ENCODE results near the gene EFCC1.
A peak's percentile ranks its signal among the peaks of the same experiment; 100 is the strongest.

EFCC1 gene

GRCh38 chr3:129001101-129001805 lies at the start of gene EFCC1:
EFCC1 (plus strand) TSS chr3:129001304; CDS start chr3:129001629, 325 bp downstream.
- DNase-seq, result no peak

DNA sequence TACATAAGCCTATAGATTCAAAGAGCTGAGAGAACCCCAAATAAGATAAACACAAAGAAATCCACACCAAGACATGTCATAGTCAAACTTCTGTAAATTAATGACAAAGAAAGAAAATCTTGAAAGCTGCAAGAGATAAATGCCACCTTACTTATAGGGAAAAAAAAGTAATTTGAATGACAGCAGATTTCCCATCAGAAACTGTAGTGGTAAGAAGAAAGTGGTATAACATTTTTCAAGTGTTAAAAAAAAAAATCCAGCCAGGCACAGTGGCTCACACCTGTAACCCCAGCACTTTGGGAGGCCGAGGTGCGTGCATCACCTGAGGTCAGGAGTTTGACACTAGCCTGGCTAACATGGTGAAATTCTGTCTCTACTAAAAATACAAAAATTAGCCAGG lies 44.7 kb upstream of the EFCC1 start:
- no peak for DNase-seq

- DNase-seq, result no peak
Observed at GRCh38 chr3:128965280-128965679, 35.8 kb upstream of the EFCC1 start.

- no peak for DNase-seq
Observed at GRCh38 chr3:128965818-128966217, 35.3 kb upstream of the EFCC1 start.

GRCh38 chr3:128967748-128968355 lies 33.3 kb upstream of the EFCC1 start:
- no peak for DNase-seq

- peak; percentile 34 for DNase-seq
Observed at GRCh38 chr3:128969993-128970739, 30.9 kb upstream of the EFCC1 start.

DNA sequence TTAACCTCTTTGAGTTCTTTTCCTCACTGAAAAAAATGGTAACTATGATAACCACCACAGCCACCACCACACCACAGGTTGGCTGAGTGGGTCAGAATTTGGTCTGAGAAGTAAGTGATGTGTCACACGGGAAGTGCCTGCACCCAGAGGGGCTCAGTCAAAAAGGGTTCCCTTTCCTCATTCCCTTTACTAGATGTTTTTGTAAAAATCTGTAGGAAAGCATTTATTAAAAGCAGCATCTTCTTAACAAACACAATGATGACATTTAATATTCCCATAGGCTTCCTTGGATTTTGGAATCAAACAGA lies 30.4 kb upstream of the EFCC1 start:
- no peak for DNase-seq

GRCh38 chr3:128971421-128972100 lies 29.5 kb upstream of the EFCC1 start:
- DNase-seq, result no peak

- DNase-seq, result no peak
Observed at GRCh38 chr3:128973988-128974564, 27.0 kb upstream of the EFCC1 start.

DNA sequence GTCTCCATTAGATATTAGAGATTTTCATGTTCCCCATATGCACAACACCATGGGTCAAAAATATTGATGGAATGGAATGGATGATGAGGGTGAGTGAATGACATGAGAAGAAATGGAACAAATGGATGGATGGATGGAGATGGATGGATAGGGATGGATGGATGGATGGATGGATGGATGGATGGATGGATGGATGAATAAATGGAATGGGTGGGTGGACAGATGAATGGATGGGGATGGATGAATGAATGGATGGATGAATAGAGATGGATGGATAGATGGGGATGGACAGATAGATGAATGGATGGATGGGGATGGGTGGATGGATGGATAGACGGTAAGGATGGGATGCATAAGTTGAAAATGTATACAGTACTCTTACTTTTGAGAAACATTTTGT lies 25.8 kb upstream of the EFCC1 start:
- DNase-seq, result no peak

DNA sequence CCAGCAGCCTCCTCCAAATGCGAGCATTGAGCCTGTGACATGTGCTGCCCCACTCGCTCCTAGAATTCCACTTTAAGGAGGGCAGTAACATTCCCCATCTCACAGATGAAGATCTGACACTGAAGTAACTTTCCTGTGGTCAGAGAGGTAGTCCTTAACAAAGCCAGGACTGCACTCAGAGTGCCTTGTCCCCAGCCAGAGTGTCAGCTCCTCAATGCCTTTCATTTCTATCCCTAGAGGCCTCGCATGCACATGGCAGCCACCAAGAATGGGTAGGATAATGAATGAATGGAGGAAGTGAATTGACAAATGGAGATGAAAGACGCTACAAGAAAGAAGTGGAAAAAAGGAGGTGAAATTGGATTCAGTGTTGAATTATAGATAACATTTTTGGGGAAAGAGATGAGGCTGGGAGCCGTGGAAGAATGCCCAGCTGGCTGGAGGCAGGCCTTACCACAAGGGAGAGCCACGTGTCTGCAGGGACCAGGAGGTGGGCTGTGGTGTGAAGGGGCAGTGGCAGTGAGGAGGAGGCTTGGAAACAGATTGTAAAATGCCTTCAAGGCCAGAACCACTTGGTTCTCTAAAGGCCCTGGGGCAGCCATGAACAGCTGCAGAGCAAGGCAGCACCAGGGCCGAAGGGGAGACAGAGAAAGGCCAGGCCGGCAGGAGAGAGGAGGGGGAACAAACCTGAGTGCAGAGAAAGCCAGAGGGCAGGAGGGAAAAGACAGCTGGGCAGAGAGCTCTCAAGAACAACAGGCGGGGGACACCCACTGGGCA lies 17.6 kb upstream of the EFCC1 start:
- no peak for DNase-seq

- no peak for DNase-seq
Observed at GRCh38 chr3:128984596-128984995, 16.5 kb upstream of the EFCC1 start.

GRCh38 chr3:128987302-128988100 lies 13.6 kb upstream of the EFCC1 start:
- no peak for DNase-seq

DNA sequence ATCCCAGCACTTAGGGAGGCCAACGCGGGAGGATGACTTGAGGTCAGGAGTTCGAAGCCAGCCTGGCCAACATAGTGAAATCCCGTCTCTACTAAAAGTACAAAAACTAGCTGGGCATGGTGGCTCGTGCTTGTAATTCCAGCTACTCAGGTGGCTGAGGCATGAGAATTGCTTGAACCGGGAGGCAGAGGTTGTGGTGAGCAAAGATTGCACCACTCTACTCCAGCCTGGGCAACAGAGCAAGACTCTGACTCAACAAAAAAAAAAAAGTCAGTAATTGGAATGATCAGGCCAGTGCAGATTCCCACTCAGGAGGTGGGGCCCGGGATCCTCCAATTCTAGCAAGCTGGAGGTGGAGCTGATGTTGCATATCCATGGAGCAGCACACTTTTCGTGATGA lies 12.8 kb upstream of the EFCC1 start:
- no peak for DNase-seq

DNA sequence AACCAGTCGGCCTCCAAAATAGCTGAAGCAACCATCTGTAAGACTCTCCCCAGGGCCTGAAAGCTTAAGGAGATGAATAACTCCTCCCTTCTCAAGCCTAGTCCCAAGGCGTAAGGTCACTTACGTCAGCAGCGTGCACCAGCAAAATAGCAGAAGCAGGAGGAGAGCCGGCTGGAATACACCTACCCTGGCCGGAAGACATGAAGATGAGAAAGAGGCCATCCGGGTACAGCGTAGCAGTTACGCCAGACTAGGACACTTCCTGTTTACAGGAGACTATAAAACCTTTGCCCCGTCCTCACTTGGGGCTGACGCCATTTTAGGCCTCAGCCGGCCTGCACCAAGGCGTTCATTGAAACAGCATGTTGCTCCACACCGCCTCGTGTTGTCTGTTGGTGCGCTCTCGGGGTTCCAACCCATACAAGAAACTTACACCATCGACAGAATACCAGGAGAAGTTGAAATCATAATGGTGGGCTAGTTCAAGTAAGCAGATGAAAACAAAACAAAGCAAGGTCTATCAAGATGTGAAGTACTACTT lies 9.7 kb upstream of the EFCC1 start:
- no peak for DNase-seq

- no peak for DNase-seq
Observed at GRCh38 chr3:128992926-128993460, 8.1 kb upstream of the EFCC1 start.

DNA sequence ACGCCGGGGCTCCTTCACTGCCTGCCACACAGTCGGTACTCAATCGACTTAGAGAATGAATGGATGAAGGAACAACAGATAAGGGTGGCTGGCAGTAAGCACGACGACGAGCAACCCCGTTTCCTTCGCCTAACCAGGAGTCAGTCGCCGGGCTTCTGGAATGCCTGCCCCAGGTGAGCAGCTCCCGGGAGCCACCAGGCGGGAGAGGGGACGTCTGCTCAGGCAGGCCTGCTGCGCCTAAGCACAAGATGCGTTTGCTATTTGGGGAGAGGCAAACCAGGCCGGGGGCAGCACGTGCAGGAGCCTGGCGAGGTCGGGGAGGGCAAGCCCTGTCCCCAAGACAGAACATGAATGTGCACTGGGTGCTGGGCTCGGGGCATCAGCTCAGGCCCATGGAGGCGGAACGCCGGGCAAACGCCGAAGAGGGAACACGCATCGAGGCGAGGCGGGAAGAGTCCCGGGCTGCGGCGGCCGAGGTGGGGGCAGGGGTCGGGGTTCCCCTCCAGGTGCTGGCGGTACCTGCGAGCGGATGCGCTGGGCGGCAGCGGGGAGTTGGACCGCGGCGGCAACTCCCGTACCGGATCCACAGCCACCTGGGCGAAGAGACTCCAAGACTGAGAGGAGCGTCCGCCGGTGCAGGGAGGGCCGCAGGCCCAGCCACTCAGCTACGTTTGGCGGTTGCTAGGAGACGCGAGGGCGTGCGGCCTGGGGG lies 7.5 kb upstream of the EFCC1 start, which contains the start of gene CFAP92:
CFAP92 (minus strand) TSS at position 616 of the 712 bp plus-strand sequence. CDS start 772 bp downstream, outside the sequence.
- DNase-seq, result peak; percentile 26

- no peak for DNase-seq
Observed at GRCh38 chr3:128994173-128994512, 7.0 kb upstream of the EFCC1 start.

DNA sequence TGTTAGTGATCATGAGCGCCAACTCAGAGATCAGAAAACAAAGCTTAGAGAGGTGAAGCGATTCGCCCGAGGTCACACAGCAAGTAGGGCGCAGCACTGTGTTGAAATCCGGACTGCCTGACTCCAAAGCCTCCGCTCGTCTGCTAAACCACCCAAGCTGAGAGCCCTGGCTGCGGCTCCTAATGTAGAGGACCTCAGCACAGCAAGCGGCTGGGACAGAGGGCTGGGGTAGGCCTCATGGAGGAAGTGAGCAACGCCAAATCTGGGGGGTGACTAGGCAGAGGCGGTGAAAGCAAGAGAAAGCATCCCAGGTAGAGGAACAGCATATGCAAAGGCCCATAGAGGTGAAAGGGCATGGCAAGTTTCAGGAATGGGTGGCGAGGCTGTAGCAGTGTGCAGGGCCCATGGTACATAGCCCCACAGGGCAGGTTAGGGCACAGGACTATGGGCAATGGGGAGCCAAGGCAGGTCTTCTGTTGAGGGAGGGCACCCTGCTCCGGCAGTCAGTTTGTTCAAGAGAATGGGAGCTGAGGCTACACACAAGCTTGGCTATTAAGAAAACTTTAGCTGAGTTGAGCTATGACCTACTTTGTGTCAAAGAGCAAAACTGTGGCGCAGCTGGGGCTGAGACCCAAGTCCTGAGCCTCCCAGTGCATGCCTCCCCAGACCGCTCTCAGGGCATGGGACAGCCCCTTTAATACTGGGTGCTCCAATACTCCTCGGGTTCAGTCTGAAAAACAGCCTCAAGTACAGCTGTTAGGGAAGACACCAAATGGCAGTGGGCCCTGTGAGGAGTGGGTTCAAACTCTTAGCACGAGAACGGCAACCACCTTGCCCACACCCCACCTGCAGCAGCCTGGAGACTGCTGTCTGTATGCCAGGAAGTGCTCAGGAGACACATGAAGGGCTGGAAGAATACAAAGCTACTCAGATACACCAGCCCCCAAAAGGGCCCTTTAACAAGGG lies 6.2 kb upstream of the EFCC1 start:
- DNase-seq, result no peak
